HG03066 (cell line): ENCODE measurements around the gene CYTH3.
"Not testable (repeated sequence)": the region's sequence is repeated elsewhere in the genome, so short reads cannot be mapped to it uniquely, and the experiment has no call there.

Experiments used
- ATAC-seq: cut with Tn5 transposase; IDR thresholded peaks from one replicate; pipeline ENCODE4 v1.9.1; 2021; ENCODE audit warnings: low read depth; ENCODE audit not compliant: unreplicated experiment

CYTH3 gene, protein sequence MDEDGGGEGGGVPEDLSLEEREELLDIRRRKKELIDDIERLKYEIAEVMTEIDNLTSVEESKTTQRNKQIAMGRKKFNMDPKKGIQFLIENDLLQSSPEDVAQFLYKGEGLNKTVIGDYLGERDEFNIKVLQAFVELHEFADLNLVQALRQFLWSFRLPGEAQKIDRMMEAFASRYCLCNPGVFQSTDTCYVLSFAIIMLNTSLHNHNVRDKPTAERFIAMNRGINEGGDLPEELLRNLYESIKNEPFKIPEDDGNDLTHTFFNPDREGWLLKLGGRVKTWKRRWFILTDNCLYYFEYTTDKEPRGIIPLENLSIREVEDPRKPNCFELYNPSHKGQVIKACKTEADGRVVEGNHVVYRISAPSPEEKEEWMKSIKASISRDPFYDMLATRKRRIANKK

DNA sequence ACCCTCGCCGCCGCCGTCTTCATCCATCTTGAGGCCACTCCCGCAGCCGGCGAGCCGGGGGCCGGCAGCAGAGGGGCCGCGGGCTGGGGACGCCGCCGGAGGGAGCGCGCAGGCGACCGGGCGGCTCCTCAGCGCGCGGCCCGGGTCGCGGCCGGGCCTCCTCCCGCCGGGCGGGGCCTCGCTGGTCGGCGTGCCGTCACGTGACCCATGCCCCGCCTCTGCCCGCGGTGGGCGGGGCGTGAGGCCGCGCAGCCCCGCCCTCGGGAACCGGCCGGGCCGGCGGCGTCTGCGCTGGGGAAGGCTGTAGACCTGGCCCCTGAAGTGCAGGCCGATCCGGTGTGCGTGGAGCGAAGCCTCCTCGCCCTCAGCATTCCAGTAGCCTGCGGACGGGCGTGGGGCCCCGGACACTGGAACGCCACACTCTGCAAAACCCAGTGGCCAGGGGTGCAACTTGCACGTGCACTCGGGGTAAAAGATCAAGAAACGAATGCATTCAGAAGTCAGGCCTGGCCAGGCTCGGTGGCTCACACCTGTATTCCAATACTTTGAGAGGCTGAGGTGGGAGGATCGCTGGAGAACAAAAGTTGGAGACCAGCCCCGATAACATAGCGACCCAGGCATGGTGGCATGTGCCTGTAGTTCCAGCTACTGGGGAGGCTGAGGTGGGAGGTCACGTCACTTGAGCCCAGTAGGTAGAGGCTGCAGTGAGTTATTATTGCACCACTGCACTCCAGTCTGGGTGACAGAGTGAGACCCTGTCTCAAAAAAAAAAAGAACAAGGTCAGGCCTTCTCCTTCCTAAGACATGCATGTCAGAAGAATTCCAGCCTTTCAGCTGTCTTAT is at the start of gene CYTH3:
TSS of gene CYTH3 (minus strand) at position 144 of the 843 bp plus-strand sequence. CDS start at position 27, 117 bp downstream.
- ATAC-seq: peak; percentile 74

DNA sequence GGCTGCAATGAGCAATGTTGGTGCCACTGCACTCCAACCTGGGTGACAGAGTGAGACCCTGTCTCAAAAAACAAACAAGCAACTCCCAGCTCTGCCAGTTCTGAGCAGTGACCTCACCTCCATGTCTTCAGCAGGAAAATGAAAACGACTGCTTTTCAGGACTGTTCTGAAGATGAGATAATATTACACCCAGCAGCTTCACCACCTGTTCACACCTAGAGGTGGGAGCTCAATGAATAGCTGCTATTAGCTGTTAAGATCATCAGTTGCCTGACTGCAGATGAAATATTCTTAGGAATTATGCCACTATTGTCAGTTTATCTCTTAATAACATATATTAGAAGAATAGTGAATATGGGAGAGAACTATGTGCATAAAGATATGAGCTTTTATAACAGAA is 48.4 kb upstream of the CYTH3 start:
- ATAC-seq: no peak

DNA sequence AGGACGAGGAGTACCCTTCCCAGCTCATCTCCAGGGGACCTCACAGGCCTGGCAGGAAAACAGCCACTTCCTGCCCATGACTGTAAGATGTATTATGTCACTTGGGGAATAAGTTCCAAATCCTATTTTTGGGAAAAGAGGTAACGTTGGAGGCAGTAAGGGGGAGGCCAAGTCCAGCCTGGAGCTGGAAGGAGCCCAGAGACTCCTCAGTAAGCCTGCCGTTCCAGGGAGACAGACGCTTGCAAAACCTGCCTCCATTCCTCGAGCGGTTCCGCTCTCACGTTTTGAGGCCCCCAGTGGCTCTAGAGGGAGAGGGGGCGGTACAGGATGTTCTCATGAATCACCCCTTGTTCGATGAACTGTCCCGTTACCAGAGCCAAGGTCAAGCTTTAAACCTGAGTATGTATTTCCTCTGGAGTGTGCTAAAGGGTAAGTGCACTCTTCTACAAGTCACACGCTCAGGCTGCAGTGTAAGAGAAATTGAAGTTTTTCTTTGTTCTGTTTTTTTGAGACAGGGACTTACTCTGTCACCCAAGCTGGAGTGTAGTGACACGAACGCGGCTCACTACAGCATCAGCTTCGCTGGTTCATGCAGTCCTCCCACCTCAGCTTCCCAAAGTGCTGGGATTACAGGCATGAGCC is 45.5 kb upstream of the CYTH3 start:
- ATAC-seq: no peak

DNA sequence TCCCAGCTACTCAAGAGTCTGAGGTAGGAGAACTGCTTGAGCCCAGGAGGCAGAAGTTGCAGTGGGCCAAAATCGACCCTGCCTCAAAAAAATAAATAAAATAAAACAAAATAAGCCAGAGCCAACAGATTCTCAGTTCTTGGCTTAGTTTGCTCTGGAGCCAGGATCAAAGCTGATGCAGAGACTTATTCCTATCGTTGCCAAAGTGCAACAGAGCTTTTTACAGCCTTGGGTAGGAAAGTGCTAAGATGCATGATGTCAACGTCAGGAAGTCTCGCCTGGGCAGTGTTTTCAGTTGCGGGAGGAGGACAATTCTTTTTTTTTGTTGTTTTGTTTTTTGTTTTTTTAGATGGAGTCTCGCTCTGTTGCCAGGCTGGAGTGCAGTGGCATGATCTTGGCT is 43.8 kb upstream of the CYTH3 start:
- no peak for ATAC-seq

DNA sequence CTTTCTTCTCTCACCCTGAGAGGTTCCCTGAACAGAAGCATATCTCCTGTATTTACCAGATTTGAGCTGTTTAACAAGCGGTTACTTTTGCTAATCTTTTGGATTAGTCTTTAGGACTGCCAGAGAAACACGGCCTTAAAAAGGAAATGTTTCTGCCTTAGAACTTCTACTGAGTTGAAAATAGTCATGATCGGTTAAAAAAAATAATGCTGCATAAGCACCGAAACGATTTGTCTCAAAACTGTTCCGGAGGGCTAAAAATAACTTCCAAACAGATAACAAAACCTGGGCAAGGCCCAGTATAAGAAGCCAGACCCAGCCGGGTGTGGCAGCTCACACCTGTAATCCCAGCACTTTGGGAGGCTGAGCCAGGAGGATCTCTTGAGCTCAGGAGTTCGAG is 43.3 kb upstream of the CYTH3 start:
- no peak for ATAC-seq

DNA sequence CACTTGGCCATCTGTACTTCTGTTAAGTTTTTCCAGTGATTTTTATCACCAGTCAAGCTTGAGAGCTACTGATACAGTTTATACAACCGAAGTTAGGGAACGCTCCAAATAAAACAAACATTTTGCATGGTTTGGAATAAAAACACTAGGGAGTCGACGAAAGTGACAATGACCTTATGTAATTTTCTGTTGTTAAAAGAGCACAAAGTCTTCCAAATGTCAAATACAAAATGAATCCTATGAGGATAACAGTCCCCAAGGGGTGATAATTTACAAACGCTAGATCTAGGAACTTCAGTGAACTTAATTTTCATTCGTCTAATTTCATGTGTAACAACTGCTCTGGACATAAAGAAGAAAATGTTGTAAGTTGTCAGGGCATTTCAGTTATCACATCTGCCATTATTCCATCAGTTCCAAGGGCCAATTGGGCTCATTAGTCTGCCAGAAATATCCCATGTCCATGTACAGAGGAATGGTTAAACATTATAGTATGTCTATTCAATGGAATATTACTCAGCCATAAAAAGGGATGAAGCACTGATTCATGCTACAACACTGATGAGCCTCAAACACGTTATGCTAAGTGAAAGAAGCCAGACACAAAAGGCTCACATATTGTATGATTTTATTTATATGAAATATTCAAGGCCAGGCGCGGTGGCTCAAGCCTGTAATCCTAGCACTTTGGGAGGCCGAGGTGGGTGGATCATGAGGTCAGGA is 38.0 kb upstream of the CYTH3 start:
- no peak for ATAC-seq

DNA sequence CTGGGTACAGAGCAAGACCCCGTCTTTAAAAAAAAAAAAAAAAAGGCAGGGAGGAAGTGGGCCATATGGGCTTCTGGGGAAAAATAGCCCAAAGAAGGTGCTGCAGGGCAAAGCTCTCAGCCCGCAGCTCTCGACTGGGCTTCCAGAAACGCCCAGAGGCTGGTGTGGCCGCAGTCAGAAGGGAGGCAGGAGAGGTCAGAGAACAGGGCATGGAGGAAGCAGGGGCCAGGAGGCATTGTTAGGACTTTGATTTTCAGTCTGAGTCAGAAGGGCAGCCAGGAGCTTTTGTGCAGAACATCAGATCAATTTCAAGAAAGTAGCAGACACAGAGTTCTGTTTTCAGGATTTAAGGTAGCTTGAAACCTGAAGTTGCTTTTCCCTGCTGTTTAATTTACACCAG is 35.3 kb upstream of the CYTH3 start:
- ATAC-seq: no peak

DNA sequence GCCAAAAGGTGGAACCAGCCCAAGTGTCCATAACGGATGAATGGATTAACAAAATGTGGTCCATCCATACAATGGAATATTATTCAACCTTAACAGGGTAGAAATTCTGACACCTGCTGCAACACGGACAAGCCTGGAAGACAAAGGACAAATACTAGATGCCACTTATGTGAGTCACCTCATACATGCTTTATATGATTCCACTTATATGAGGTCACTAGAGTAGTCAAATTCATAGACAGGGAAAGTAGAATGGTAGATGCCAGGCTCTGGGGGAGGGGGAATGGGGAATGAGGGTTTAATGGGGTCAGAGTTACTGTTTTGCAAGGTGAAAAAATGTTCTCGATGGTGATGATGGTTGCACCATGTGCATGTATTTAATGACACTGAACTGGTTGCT is 34.0 kb upstream of the CYTH3 start:
- no peak for ATAC-seq

DNA sequence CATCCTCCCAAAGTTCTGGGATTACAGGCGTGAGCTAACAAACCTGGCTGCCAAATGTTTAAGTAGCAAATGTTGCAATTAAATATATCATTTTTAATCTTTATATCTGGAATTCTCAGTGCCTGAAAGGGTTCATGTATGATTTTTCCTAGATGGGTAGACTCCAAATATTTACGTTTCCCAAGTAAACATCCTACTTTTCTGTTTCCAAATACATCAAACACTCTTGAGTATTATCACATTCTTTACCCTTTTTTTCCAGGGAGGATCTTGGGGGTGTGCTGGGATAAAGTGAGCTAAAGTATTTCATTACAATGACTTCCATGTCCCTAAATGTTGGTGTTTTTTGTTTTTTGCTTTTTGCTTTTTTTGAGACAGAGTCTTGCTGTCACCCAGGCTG is 32.9 kb upstream of the CYTH3 start:
- no peak for ATAC-seq

DNA sequence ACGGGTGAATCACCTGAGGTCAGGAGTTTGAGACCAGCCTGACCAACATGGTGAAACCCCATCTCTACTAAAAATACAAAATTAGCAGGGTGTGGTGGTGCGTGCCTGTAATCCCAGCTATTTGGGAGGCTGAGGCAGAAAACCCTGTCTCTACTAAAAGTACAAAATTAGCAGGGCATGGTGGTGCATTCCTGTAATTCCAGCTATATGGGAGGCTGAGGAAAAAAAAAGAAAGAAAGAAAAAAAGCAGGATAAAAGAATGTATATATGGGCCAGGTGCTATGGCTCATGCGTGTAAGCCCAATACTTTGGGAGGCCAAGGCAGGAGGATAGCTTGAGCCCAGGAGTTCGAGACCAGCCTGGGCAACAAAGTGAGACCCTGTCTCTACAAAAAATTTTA is 29.0 kb upstream of the CYTH3 start:
- ATAC-seq: not testable (repeated sequence)

DNA sequence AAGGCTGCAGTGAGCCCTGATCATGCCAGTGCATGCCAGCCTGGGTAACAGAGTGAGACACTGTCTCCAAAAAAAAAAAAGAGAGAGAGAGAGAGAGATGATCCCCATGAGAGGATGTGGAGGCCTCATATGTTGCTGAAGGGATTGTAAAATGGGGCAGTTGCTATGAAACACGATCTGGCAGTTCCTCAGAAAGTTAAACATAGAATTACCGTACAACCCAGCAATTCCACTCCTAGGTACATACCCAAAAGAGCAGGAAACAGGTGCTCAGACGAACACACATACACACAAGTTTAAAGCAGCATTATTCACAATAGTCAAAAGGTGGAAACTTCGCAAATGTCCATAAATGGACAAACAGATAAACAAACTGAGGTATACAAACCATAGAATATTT is 27.4 kb upstream of the CYTH3 start:
- no peak for ATAC-seq

DNA sequence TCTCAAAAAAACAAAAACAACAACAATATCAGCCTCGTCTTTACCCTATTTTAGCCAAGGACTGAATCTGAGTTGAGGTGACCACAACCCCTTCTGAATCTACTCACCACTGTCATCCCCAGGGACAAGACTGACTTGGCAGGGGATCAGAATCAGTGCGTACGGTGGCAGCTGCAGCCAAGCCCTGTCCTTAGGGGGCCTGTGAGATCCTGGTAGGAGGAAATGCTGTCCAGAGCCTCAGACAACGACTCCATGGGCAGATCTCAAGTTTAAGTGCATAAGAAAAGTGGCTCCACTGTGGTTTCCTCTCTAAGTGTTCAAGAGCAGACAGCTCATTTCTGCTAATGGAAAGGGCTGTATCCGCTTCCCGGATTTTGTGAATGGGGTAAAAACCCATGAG is 22.4 kb upstream of the CYTH3 start:
- ATAC-seq: no peak

DNA sequence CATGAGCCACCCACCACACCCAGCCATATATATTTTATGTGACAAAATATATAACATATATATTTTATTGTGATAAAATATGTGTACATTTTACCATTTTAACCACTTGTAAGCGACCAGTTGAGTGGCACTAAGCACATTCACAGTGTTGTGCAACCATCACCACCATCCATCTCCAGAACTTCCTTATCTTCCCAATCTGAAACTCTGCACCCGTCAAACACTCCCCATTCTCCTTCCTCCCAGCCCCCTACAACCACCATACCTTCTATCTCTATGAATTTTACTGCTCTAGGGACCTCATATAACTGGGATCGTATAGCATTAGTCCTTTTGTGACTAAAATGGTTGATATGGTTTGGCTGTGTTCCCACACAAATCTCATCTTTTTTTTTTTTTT is 20.8 kb upstream of the CYTH3 start:
- ATAC-seq: no peak

DNA sequence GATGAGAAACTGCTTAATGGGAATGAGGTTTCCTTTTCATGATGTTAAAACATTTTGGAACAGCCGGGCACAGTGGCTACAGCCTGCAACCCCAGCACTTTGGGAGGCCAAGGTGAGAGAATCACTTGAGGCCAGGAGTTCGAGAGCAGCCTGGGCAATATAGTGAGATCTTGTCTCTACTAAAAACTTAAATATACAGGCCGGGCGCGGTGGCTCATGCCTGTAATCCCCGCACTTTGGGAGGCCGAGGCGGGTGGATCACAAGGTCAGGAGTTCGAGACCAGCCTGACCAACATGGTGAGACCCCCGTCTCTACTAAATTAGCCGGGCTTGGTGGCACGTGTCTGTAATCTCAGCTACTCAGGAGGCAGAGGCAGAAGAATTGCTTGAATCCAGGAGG is 19.5 kb upstream of the CYTH3 start:
- not testable (repeated sequence) for ATAC-seq

DNA sequence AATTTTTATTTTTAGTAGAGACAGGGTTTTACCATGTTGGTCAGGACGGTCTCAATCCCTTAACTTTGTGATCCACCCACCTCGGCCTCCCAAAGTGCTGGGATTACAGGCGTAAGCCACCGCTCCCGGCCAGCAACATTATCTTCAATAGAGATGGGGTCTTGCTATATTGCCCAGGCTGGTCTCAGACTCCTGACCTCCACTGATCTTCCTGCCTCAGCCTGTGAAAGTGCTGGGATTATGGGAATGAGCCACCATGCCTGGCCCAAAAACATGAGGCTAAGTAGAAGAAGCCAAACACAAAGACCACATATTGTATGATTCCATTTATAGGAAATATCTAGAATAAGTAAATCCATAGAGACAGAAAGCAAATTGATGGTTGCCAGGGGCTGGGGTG is 19.1 kb upstream of the CYTH3 start:
- ATAC-seq: no peak

DNA sequence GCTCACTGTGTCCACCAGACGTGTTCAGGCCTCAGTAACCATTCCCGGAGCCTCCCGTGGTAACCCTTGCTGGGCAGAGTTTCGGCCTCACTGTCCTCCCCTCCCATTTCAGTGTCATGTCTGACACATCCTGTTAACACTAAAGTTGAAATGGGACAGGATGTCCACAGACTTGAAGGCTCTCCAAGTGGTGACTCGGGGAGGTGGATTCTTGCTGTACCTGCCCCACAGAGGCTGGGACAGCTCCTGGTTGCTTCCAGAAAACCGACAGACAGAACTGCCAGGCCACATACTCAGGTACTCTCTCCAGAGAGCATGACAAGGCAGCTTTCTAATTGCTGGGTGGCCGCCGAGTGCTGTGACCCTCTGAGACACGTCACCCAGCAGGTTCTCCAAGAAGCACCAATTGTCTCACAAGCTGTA is 17.9 kb upstream of the CYTH3 start:
- ATAC-seq: no peak

DNA sequence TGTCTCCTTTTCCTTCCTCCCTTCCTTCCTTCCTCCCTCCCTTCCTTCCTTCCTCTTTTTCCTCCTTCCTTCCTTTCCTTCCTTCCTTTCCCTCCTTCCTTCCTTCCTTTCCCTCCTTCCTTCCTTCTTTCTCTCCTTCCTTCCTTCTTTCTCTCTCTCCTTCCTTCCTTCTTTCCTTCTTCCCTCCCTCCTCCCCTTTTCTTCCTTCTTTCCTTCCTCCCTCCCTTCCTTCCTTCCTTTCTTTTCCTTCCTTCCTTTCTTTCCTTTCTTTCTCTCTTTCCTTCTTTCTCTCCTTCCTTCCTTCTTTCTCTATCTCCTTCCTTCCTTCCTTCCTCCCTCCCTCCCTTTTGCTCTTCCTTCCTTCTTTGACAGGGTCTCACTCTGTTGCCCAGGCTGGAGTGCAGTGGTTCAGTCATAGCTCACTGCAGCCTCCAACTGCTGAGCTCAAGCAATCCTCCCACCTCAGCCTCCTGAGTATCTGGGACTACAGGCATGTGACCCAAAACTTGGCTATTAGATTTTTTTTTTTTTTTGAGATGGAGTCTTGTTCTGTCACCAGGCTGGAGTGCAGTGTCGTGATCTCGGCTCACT is 15.9 kb upstream of the CYTH3 start:
- ATAC-seq: no peak

DNA sequence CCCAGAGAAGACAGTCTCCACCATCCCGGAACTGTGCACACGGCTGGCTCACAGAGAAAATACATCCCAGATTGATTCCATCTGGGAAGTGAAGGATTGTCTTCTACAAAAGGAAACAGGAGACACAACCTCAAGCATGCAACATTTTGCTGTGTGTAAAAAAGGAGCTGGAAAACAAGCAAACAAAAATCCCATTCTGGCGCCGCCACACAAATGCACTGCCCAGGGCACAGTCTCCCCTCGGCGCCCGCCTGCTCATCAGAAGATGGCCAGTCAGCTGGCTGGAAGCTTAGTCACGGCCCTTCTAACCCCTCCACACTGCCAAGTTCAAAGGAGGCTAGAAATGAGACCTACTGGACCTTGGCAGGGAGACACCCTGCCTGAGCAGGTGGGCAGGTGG is 14.1 kb upstream of the CYTH3 start:
- ATAC-seq: no peak

DNA sequence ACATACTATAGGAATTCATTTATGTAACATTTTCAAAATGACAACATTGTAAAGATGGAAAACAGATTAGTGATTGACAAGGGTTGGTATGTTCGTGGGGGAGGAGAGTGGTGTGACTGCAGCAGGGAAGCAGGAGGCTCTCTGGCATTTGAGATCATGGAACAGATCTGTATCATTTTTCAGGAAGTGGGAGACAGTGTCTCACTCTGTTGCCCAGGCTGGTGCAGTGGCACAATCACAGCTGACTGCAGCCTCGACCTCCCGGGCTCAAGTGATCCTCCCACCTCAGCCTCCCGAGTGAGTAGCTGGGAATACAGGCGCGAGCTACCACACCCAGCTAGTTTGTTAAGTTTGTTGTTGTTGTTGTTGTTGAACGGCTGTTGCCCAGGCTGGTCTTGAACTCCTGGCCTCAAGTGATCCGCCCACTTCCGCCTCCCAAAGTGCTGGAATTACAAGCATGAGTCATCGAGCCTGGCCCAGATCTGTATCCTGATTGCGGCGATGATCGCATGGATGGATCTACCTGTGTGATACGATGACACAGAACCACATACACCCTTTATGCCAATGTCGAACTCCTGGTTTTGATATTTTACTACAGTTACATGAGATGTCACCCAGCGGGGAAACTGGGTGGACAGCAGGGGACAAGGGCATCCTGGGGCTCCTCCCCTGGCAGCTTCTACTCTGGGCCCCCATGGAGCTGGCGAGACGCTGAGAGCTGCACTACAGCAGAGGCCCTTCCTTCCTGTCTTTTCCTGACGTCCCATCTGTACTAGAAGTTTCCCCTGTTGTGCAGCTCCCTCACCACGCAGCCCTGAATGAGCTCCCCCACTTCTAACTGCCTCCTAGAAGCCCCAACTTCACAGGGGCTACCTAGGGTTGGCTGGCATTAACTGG is 12.3 kb upstream of the CYTH3 start:
- no peak for ATAC-seq
